GM19238 (cell line): ENCODE data around the gene MCEMP1.

Experiments used
- DNase-seq: peaks from one replicate; pipeline ENCODE4 v3.0.0; 2011; ENCODE audit warnings: low spot score; ENCODE audit not compliant: insufficient read length

The MCEMP1 gene

GRCh38 chr19:7676854-7677253 is at the start of gene MCEMP1:
MCEMP1 (plus strand) TSS chr19:7677090; CDS start chr19:7677121, 31 bp downstream.
- no peak for DNase-seq

- no peak for DNase-seq
These were observed 49.7 kb upstream of the MCEMP1 start for GRCh38 chr19:7627166-7627565.

GRCh38 chr19:7628589-7629311 is 48.1 kb upstream of the MCEMP1 start:
- DNase-seq = no peak

- DNase-seq = peak; percentile 100
These were observed 47.4 kb upstream of the MCEMP1 start, which contains the start of the genes PET100 and XAB2 for GRCh38 chr19:7629347-7630054. PET100 (plus strand) TSS chr19:7629793; CDS start chr19:7629834, 41 bp downstream. XAB2 (minus strand) TSS chr19:7629545; CDS start chr19:7629527, 18 bp downstream.

- DNase-seq = no peak
These were observed 45.3 kb upstream of the MCEMP1 start for GRCh38 chr19:7631577-7631976.

GRCh38 chr19:7632340-7633203 is 44.3 kb upstream of the MCEMP1 start:
- DNase-seq = no peak

GRCh38 chr19:7633698-7634097 is 43.2 kb upstream of the MCEMP1 start, which contains the start of gene PCP2:
PCP2 (minus strand) TSS chr19:7633719; CDS start chr19:7633457, 262 bp downstream.
- DNase-seq = no peak

- no peak for DNase-seq
These were observed 41.2 kb upstream of the MCEMP1 start for GRCh38 chr19:7635670-7636069.

- no peak for DNase-seq
These were observed 40.6 kb upstream of the MCEMP1 start for GRCh38 chr19:7636317-7636690.

- DNase-seq = peak; percentile 99
These were observed 40.1 kb upstream of the MCEMP1 start, which contains the start of gene STXBP2 for GRCh38 chr19:7636691-7637373. STXBP2 (plus strand) TSS chr19:7637110; CDS start chr19:7637150, 40 bp downstream.

GRCh38 chr19:7637374-7638256 is 39.3 kb upstream of the MCEMP1 start:
- DNase-seq = no peak

- no peak for DNase-seq
These were observed 38.0 kb upstream of the MCEMP1 start for GRCh38 chr19:7638802-7639465.

GRCh38 chr19:7639863-7640348 is 37.0 kb upstream of the MCEMP1 start:
- DNase-seq = no peak

- DNase-seq = no peak
These were observed 36.1 kb upstream of the MCEMP1 start for GRCh38 chr19:7640803-7641202.

GRCh38 chr19:7641290-7642276 is 35.3 kb upstream of the MCEMP1 start:
- DNase-seq = no peak

GRCh38 chr19:7642295-7643030 is 34.4 kb upstream of the MCEMP1 start:
- DNase-seq = no peak

- no peak for DNase-seq
These were observed 33.9 kb upstream of the MCEMP1 start for GRCh38 chr19:7643031-7643415.
